IMR-90 (cell line): ENCODE data around the gene IPO13. TPM values are rescaled to one million over a fixed set of nuclear protein-coding genes. Genes with fewer than 3 reads are reported as not detected.
A peak's percentile ranks its signal among the peaks of the same experiment; 100 is the strongest.

Source experiments
- ATAC-seq: fragments of 200-7000 bp; cut with Tn5 transposase; 2 replicates; pipeline ENCODE4 v1.9.1; 2020; ENCODE audit warnings: low read depth, mild to moderate bottlenecking, moderate library complexity
- BruUV-seq: library from RNA; stranded (reverse); fragments of 400-500 nt; replicated peaks from 2 replicates; lab custom pipeline; 2021; lab: Mats Ljungman, UMichigan
- CTCF ChIA-PET: fragments of 300-600 bp; formaldehyde crosslinking; extraction: SDS; loops from one replicate; lab custom pipeline; 2021; ENCODE audit warnings: antibody characterized with exemption; lab: Yijun Ruan, JAX
- POLR2A ChIA-PET: fragments of 300-600 bp; sonication (Branson Sonifier 250); formaldehyde crosslinking; loops from one replicate; lab custom pipeline; 2022; ENCODE audit warnings: antibody characterized with exemption; ENCODE audit not compliant: unreplicated experiment; lab: Charles Lee
- DNase-seq: peaks from one replicate; pipeline ENCODE4 v3.0.0; 2013
- H2AFZ ChIP-seq: replicated peaks from 2 replicates; pipeline ENCODE3; 2013; ENCODE audit warnings: low read length, mild to moderate bottlenecking; ENCODE audit not compliant: poor library complexity
- H2AK5ac ChIP-seq: 2 replicates; pipeline ENCODE4 v1.6.1; 2013; ENCODE audit warnings: low read depth, low read length, inconsistent platforms
- H2AK9ac ChIP-seq: replicated peaks from 2 replicates; pipeline ENCODE3; 2013; ENCODE audit warnings: mild to moderate bottlenecking, low read depth, low read length, moderate library complexity; ENCODE audit not compliant: poor library complexity
- H2BK120ac ChIP-seq: 2 replicates; pipeline ENCODE4 v1.6.1; 2013; ENCODE audit warnings: low read depth, low read length, inconsistent platforms
- H2BK15ac ChIP-seq: 3 replicates; pipeline ENCODE4 v1.6.1; 2013; ENCODE audit warnings: low read depth, low read length, inconsistent platforms
- H2BK20ac ChIP-seq: 2 replicates; pipeline ENCODE4 v1.6.1; 2013; ENCODE audit warnings: low read depth, mild to moderate bottlenecking, inconsistent platforms, low read length, moderate library complexity
- H2BK5ac ChIP-seq: 2 replicates; pipeline ENCODE4 v1.6.1; 2013; ENCODE audit warnings: mild to moderate bottlenecking, low read depth, low read length, inconsistent platforms; ENCODE audit not compliant: poor library complexity, severe bottlenecking
- H3K14ac ChIP-seq: replicated peaks from 2 replicates; pipeline ENCODE4 v1.6.1; 2013; ENCODE audit warnings: low read depth, low read length, inconsistent platforms
- H3K18ac ChIP-seq: 2 replicates; pipeline ENCODE4 v1.6.1; 2013; ENCODE audit warnings: low read depth, low read length, control low read depth
- H3K23ac ChIP-seq: 2 replicates; pipeline ENCODE4 v1.6.1; 2013; ENCODE audit warnings: low read depth, low read length, inconsistent platforms
- H3K27ac ChIP-seq: 2 replicates; pipeline ENCODE4 v1.5.1; 2013; ENCODE audit warnings: mild to moderate bottlenecking, control low read depth, low read length; ENCODE audit not compliant: insufficient read depth
- H3K27me3 ChIP-seq: 2 replicates; pipeline ENCODE4 v1.6.1; 2013; ENCODE audit warnings: low read length; ENCODE audit not compliant: control insufficient read depth, insufficient read depth
- H3K36me3 ChIP-seq: 2 replicates; pipeline ENCODE4 v1.6.1; 2013; ENCODE audit warnings: low read length, mixed read lengths; ENCODE audit not compliant: control insufficient read depth, insufficient read depth
- H3K4ac ChIP-seq: 2 replicates; pipeline ENCODE4 v1.6.1; 2013; ENCODE audit warnings: low read depth, low read length, inconsistent platforms
- H3K4me1 ChIP-seq: 2 replicates; pipeline ENCODE4 v1.6.1; 2013; ENCODE audit warnings: low read length, mixed read lengths; ENCODE audit not compliant: control insufficient read depth, insufficient read depth
- H3K4me2 ChIP-seq: 2 replicates; pipeline ENCODE4 v1.6.1; 2013; ENCODE audit warnings: low read depth, mild to moderate bottlenecking, control low read depth, low read length, moderate library complexity
- H3K4me3 ChIP-seq: 2 replicates; pipeline ENCODE4 v1.5.1; 2013; ENCODE audit warnings: low read depth, mild to moderate bottlenecking, control low read depth, low read length, moderate library complexity; ENCODE audit not compliant: insufficient read depth
- H3K56ac ChIP-seq: 2 replicates; pipeline ENCODE4 v1.6.1; 2013; ENCODE audit warnings: low read length, inconsistent platforms; ENCODE audit not compliant: insufficient read depth; ENCODE audit errors: extremely low read depth
- H3K79me1 ChIP-seq, 2 experiments: 2 replicates each; pipeline ENCODE4 v1.6.1; 2013; ENCODE audit warnings: low read length in 2 of 2, inconsistent platforms in 1 of 2, low read depth in 1 of 2
- H3K9ac ChIP-seq: 2 replicates; pipeline ENCODE4 v1.6.1; 2013; ENCODE audit warnings: low read depth, low read length, control low read depth
- H3K9me1 ChIP-seq: 2 replicates; pipeline ENCODE4 v1.6.1; 2013; ENCODE audit warnings: low read length, inconsistent platforms; ENCODE audit not compliant: insufficient read depth
- H3K9me3 ChIP-seq: 2 replicates; pipeline ENCODE4 v1.6.1; 2013; ENCODE audit warnings: low read length; ENCODE audit not compliant: control insufficient read depth, insufficient read depth
- H4K20me1 ChIP-seq: 2 replicates; pipeline ENCODE4 v1.6.1; 2013; ENCODE audit warnings: low read length, inconsistent platforms; ENCODE audit not compliant: insufficient read depth
- H4K5ac ChIP-seq: 2 replicates; pipeline ENCODE4 v1.6.1; 2013; ENCODE audit warnings: mild to moderate bottlenecking, low read depth, low read length, control low read depth
- H4K8ac ChIP-seq, 2 experiments: 2 replicates each; pipeline ENCODE4 v1.6.1; 2013; ENCODE audit warnings: low read depth in 2 of 2, low read length in 2 of 2, control low read depth in 1 of 2, inconsistent platforms in 1 of 2
- H4K91ac ChIP-seq: 2 replicates; pipeline ENCODE4 v1.6.1; 2013; ENCODE audit warnings: low read depth, low read length, inconsistent platforms; ENCODE audit not compliant: insufficient read depth
- BHLHE40 ChIP-seq: fragments of 150-350 bp; IDR thresholded peaks from 2 replicates; pipeline ENCODE4 v1.6.1; 2016; ENCODE audit warnings: mild to moderate bottlenecking, low read depth, low read length
- CEBPB ChIP-seq: IDR thresholded peaks from 2 replicates; pipeline ENCODE4 v1.6.1; 2012; ENCODE audit warnings: low read depth, low read length, improper control_type of control experiment
- POLR2A ChIP-seq: IDR thresholded peaks from 2 replicates; pipeline ENCODE4 v1.6.1; 2012; ENCODE audit warnings: mild to moderate bottlenecking, low read depth, low read length
- RCOR1 ChIP-seq: IDR thresholded peaks from 2 replicates; pipeline ENCODE4 v1.6.1; 2012; ENCODE audit warnings: mild to moderate bottlenecking, low read length, improper control_type of control experiment; ENCODE audit not compliant: insufficient replicate concordance
- SMC3 ChIP-seq: fragments of 150-350 bp; IDR thresholded peaks from 2 replicates; pipeline ENCODE4 v1.6.1; 2016; ENCODE audit warnings: low read depth, mild to moderate bottlenecking, antibody characterized with exemption, low read length, moderate library complexity
- WGBS, 2 experiments: methylation state at CpG; one replicate each; pipeline versions ENCODE4 v1.1.5 to v1.1.7; 2013; ENCODE audit warnings: missing lambda C conversion rate in 2 of 2; ENCODE audit not compliant: insufficient read length in 1 of 2; ENCODE audit errors: extremely low coverage in 2 of 2; 5-methylcytosine and 5-hydroxymethylcytosine counted together
- dilution Hi-C: fragments of 300-500 bp; cut with HindIII; formaldehyde crosslinking; loops from one replicate; pipeline ENCODE4 v1.14.3; 2018; ENCODE audit warnings: low sequenced_read_pairs; ENCODE audit not compliant: unreplicated experiment
- in situ Hi-C: fragments of 300-500 bp; cut with MboI; formaldehyde crosslinking; loops from 3 replicates; pipeline ENCODE4 v1.14.3; 2019; ENCODE audit warnings: low sequenced_read_pairs, inconsistent platforms, mixed read lengths
- intact Hi-C: fragments of 100-400 bp; cut with micrococcal nuclease; formaldehyde crosslinking; loops from 2 replicates; pipeline ENCODE4 v1.10.0; 2022
- polyA plus RNA-seq, 3 experiments: library from polyadenylated mRNA; depleted of rRNA; stranded (reverse); fragments of >200 nt; gene quantifications; 2 replicates each; pipeline ENCODE4 v1.2.3, GENCODE V29; 2012; ENCODE audit warnings: low replicate concordance in 1 of 3
- total RNA-seq: library from RNA; depleted of rRNA; stranded (reverse); fragments of >200 nt; gene quantifications from 2 replicates; pipeline ENCODE4 v1.2.3, GENCODE V29; 2012
- TF ChIP-seq, protein P1 (sequence below): fragments of 150-350 bp; IDR thresholded peaks from 2 replicates; pipeline ENCODE4 v1.6.1; 2016; ENCODE audit warnings: low read depth, mild to moderate bottlenecking, low read length, moderate library complexity, borderline replicate concordance
- TF ChIP-seq, protein P2 (sequence below): conservative IDR thresholded peaks from 2 replicates; pipeline ENCODE4 v1.5.1; 2012; ENCODE audit warnings: mild to moderate bottlenecking, low read depth, low read length, improper control_type of control experiment
- TF ChIP-seq, protein P3 (sequence below): fragments of 150-350 bp; IDR thresholded peaks from 2 replicates; pipeline ENCODE4 v1.6.1; 2017; ENCODE audit warnings: mild to moderate bottlenecking, antibody characterized with exemption, low read length, low read depth

The IPO13 gene
- total and polyA plus RNA-seq, 2 of the 4 experiments (the other 2 are of a cell fraction): 15.2 to 18.7 TPM

GRCh38 chr1:43979261-43979527 lies 32.4 kb downstream of the IPO13 start:
- ATAC-seq: peak; percentile 1
- in situ Hi-C loops (no loop called here), intact Hi-C loops (no loop called here), dilution Hi-C loops (no loop called here)
- POLR2A ChIA-PET: no interaction called here
- Histone ChIP-seq H2BK15ac (no peak overlapping the region), H3K4ac (no peak overlapping the region), H2BK120ac (no peak overlapping the region), H2BK5ac (no peak overlapping the region), H3K14ac (no peak overlapping the region), H3K79me1 (peaks cover 47 to 81% of the 10 kb centered on the region in 2 experiments; a peak in 3 of 4 replicates), H3K23ac (no peak overlapping the region), H2AK9ac (peak overlapping the region; percentile 93), H3K27me3 (no peaks in the 10 kb centered on the region), H4K5ac (no peak overlapping the region), H3K18ac (no peak overlapping the region), H3K9me1 (peaks cover 37% of the 10 kb centered on the region), H3K36me3 (peaks cover 36% of the 10 kb centered on the region), H3K4me1 (peaks cover 21% of the 10 kb centered on the region), H3K4me3 (peak overlapping the region; percentile 72), H2AFZ (peak overlapping the region; percentile 78), H3K9ac (no peak overlapping the region), H4K20me1 (peaks cover 55% of the 10 kb centered on the region), H3K56ac (no peak overlapping the region), H3K27ac (peak overlapping the region; percentile 86; the same call in 1 of the 2 replicates), H3K9me3 (no peaks in the 10 kb centered on the region), H2BK20ac (no peak overlapping the region), H4K8ac (no peak overlapping the region; a peak in 1 of 4 replicates), H3K4me2 (no peak overlapping the region), H4K91ac (no peak overlapping the region), H2AK5ac (no peak overlapping the region)
- no peak for TF ChIP-seq RCOR1
- TF ChIP-seq CEBPB: no peak
- no peak; the same call in 1 of the 2 replicates for TF ChIP-seq POLR2A
- TF ChIP-seq BHLHE40: no peak
- TF ChIP-seq, protein P1, sequence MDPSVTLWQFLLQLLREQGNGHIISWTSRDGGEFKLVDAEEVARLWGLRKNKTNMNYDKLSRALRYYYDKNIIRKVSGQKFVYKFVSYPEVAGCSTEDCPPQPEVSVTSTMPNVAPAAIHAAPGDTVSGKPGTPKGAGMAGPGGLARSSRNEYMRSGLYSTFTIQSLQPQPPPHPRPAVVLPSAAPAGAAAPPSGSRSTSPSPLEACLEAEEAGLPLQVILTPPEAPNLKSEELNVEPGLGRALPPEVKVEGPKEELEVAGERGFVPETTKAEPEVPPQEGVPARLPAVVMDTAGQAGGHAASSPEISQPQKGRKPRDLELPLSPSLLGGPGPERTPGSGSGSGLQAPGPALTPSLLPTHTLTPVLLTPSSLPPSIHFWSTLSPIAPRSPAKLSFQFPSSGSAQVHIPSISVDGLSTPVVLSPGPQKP: no peak
- TF ChIP-seq SMC3: no peak
- TF ChIP-seq, protein P2, sequence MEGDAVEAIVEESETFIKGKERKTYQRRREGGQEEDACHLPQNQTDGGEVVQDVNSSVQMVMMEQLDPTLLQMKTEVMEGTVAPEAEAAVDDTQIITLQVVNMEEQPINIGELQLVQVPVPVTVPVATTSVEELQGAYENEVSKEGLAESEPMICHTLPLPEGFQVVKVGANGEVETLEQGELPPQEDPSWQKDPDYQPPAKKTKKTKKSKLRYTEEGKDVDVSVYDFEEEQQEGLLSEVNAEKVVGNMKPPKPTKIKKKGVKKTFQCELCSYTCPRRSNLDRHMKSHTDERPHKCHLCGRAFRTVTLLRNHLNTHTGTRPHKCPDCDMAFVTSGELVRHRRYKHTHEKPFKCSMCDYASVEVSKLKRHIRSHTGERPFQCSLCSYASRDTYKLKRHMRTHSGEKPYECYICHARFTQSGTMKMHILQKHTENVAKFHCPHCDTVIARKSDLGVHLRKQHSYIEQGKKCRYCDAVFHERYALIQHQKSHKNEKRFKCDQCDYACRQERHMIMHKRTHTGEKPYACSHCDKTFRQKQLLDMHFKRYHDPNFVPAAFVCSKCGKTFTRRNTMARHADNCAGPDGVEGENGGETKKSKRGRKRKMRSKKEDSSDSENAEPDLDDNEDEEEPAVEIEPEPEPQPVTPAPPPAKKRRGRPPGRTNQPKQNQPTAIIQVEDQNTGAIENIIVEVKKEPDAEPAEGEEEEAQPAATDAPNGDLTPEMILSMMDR: no peak
- TF ChIP-seq, protein P3, sequence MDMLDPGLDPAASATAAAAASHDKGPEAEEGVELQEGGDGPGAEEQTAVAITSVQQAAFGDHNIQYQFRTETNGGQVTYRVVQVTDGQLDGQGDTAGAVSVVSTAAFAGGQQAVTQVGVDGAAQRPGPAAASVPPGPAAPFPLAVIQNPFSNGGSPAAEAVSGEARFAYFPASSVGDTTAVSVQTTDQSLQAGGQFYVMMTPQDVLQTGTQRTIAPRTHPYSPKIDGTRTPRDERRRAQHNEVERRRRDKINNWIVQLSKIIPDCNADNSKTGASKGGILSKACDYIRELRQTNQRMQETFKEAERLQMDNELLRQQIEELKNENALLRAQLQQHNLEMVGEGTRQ: no peak
- DNase-seq: no peak
- no TSS peak for BruUV-seq
- CTCF ChIA-PET: no interaction called here
- 0% methylated on average over 3 of the region's 45 CpGs; no CpG with 5 or more reads in 1 of the 2 experiments for WGBS, 2 experiments
